HG03039 (cell line): ENCODE measurements around the gene RTEL1.

Source experiments
- ATAC-seq: cut with Tn5 transposase; IDR thresholded peaks from one replicate; pipeline ENCODE4 v1.9.1; 2021; ENCODE audit warnings: mild to moderate bottlenecking, moderate library complexity; ENCODE audit not compliant: unreplicated experiment

Gene RTEL1

GRCh38 chr20:63698739-63699465 is 40.8 kb downstream of the RTEL1 start:
- ATAC-seq = no peak

GRCh38 chr20:63699466-63700198 is 41.5 kb downstream of the RTEL1 start:
- ATAC-seq = no peak

GRCh38 chr20:63700199-63701050 is 42.3 kb downstream of the RTEL1 start:
- no peak for ATAC-seq

GRCh38 chr20:63701051-63701328 is 42.9 kb downstream of the RTEL1 start:
- no peak for ATAC-seq

- no peak for ATAC-seq
Measured at GRCh38 chr20:63701329-63702035, 43.4 kb downstream of the RTEL1 start.

- ATAC-seq = no peak
Measured at GRCh38 chr20:63702036-63702665, 44.0 kb downstream of the RTEL1 start.

- ATAC-seq = no peak
Measured at GRCh38 chr20:63702751-63703470, 44.8 kb downstream of the RTEL1 start.

- no peak for ATAC-seq
Measured at GRCh38 chr20:63703471-63703975, 45.4 kb downstream of the RTEL1 start.

- no peak for ATAC-seq
Measured at GRCh38 chr20:63703976-63704748, 46.0 kb downstream of the RTEL1 start.

GRCh38 chr20:63704749-63705117 is 46.6 kb downstream of the RTEL1 start:
- ATAC-seq = no peak

GRCh38 chr20:63705232-63706026 is 47.3 kb downstream of the RTEL1 start:
- ATAC-seq = no peak

GRCh38 chr20:63706027-63706695 is 48.0 kb downstream of the RTEL1 start:
- ATAC-seq = no peak

GRCh38 chr20:63706852-63707557 is 48.9 kb downstream of the RTEL1 start:
- peak; percentile 11 for ATAC-seq

GRCh38 chr20:63707558-63708300 is 49.6 kb downstream of the RTEL1 start, which contains the start of the genes ARFRP1 and ZGPAT:
TSS of gene ARFRP1 (minus strand) at chr20:63707976. CDS start at chr20:63707091, 885 bp downstream.
TSS of gene ZGPAT (plus strand) at chr20:63708039. CDS start at chr20:63708581, 542 bp downstream.
- peak; percentile 61 for ATAC-seq

- ATAC-seq = peak; percentile 3
Measured at GRCh38 chr20:63708301-63709148, 50.4 kb downstream of the RTEL1 start.
